GM18951 (cell line): ENCODE results near the gene HTR3E.
"Not testable (repeated sequence)": the region's sequence is repeated elsewhere in the genome, so short reads cannot be mapped to it uniquely, and the experiment has no call there.

ENCODE experiments used
- POLR2A ChIP-seq: IDR thresholded peaks from 4 replicates; pipeline ENCODE4 v1.6.1; 2011; ENCODE audit warnings: mild to moderate bottlenecking; ENCODE audit not compliant: insufficient read length, insufficient read depth; ENCODE audit errors: extremely low read depth
- in situ Hi-C: fragments of 300-500 bp; cut with MboI; formaldehyde crosslinking; loops from one replicate; pipeline ENCODE4 v1.12.0; 2022; ENCODE audit warnings: low sequenced_read_pairs, mixed read lengths, inconsistent platforms; ENCODE audit not compliant: unreplicated experiment

Gene HTR3E

DNA sequence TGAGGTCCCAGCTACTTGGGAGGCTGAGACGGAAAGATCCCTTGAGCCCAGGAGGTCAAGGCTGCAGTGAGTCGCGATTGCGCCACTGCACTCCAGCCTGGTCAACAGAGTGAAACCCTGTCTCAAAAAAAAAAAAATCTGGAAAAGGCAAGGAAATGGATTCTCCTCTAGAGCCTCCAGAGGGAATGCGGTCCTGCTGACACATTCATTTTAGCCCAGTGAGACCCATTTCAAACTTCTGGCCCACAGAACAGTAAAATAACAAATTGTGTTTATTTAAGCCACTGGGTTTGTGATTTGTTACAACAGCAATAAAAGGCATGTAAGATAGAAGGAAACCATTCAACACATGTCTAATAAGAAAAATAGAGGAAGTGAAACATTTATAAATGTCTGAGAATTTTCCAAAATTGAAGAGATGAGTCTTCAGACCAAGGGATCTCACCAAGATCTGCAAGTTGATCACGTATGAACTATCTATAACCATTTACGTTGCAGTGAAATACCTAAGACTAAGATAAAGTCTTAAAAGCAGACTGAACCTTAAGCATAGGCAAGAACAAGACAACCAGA lies at the start of gene HTR3E:
Gene HTR3E, plus strand, starts transcription at position 254 of the 573 bp plus-strand sequence. CDS start 466 bp downstream, outside the sequence.
- TF ChIP-seq POLR2A = no peak
- in situ Hi-C loops = no loop called here

DNA sequence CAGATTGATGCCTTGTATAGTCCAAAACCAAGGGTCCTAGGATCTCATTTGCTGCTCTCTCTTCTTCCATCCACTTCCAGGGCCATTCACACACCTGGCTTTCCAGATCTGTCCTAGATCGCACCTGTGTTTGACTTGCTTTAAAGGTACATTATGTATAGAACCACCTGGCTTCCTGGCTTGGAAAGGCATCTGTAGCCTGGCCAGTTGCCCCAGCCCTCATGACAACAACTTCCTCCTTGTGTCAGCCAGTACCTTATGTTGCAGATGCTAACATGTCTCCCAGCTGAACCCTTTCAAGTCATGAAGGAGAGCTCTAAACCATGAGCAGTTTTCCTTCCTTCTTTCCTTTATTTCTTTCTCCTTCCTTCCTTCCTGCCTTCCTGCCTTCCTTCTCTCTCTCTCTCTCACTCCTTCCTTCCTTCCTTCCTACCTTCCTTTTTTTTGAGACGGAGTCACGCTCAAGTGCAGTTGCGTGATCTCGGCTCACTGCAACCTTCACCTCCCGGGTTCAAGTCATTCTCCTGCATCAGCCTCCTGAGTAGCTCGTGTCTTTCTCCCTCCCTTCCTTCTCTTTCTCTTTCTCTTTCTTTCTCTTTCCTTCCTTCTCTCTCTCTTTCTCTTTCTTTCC lies 46.5 kb upstream of the HTR3E start:
- in situ Hi-C loops = no loop called here
- TF ChIP-seq POLR2A = no peak

DNA sequence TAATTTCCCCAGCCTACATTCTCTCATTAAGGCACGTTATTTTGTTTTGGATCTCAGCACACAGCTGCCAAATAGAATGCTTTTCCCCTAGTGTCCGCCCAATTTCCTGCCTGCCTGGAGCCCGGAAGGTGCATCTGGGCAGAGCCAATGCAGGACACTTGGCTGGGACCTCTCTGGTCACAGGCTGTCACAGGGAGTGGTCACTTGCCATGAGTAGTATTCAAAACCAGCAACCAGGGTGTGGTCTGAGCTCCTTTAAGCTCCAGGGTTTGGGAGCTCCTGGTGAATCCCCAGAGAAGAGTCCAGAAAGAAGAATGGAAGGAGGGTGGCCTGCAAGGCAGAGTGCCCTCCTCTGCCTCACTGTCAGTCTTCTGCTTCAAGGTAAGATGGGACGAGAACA lies 44.1 kb upstream of the HTR3E start, which contains the start of gene HTR3C:
Gene HTR3C, plus strand, starts transcription at position 281 of the 400 bp plus-strand sequence. Its CDS starts 34 bp downstream, at position 315.
- TF ChIP-seq POLR2A = no peak
- in situ Hi-C loops = no loop called here

GRCh38 chr3:184058029-184058428 lies 38.8 kb upstream of the HTR3E start:
- in situ Hi-C loops = no loop called here
- no peak for TF ChIP-seq POLR2A

DNA sequence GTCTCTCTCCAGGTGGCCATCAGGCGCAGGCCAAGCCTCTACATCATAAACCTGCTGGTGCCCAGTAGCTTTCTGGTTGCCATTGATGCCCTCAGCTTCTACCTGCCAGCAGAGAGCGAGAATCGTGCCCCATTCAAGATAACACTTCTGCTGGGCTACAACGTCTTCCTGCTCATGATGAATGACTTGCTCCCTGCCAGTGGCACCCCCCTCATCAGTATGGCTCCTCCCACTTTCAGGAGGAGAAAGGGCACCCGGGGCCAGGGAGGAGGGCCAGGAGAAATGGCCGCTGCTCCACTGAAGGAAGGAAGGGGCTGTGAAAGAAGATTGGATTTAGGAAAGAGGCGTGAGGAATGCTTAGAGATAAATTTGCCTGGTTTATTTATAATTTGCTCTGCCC lies 37.4 kb upstream of the HTR3E start:
- in situ Hi-C loops = no loop called here
- no peak for TF ChIP-seq POLR2A

DNA sequence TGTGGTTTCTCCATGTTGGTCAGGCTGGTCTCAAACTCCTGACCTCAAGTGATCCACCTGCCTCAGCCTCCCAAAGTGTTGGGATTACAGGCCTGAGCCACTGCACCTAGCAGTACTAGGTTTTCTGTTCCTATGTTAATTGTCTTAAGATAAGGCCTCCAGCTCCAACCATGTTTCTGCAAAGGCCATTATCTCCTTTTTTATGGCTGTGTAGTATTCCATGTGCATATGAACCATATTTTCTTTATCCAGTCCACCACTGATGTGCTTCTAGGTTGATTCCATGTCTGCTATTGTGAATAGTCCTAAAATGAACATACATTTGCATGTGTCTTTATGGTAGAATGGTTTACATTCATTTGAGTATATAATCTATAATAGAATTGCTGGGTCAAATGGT lies 34.2 kb upstream of the HTR3E start:
- in situ Hi-C loops = no loop called here
- TF ChIP-seq POLR2A = no peak

GRCh38 chr3:184066211-184066610 lies 30.7 kb upstream of the HTR3E start:
- in situ Hi-C loops = no loop called here
- TF ChIP-seq POLR2A = no peak

- TF ChIP-seq POLR2A = no peak
- in situ Hi-C loops = no loop called here
These were observed 29.2 kb upstream of the HTR3E start for GRCh38 chr3:184067573-184068055.

DNA sequence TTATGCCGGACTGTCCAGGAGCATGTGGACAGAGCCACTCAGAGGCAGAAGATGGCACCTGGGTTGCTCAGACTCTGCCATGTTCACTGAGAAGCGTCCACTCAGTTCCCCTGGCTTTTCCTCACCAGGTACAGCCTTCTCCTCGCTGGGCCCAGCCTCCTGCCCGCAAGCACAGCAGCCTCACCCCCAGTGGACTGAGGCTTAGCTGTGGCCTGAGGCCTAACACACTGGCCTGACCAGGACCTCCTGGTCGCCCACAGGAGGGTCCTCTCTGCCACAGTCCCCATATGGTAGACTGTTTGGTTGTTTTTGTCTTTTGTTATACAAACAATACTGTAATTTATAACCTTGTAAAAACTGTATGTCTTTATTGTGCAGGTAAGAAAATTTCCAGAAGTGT lies 28.5 kb upstream of the HTR3E start:
- TF ChIP-seq POLR2A = no peak
- in situ Hi-C loops = no loop called here

- in situ Hi-C loops = not testable (repeated sequence)
These were observed 25.7 kb upstream of the HTR3E start for GRCh38 chr3:184071142-184071541.

DNA sequence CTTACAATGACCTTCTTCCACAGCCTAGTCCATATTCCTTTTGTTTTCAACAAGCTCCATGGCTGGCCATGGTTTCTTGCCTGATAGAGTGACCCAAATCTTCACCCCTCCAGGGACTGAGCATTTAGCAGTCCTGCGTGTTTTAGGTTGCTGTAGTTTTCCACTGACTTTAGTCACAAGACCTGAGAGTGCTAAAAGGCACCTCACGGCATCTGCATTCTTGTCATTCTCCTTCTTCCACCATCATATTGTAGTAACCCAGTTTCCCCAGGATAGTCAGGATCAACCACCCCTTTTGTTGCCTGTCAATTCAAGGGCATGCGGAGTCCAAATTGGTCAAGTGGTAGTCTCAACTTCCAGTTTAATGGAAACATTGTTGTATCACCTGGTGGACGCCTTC lies 23.2 kb upstream of the HTR3E start:
- no peak for TF ChIP-seq POLR2A
- in situ Hi-C loops = no loop called here

DNA sequence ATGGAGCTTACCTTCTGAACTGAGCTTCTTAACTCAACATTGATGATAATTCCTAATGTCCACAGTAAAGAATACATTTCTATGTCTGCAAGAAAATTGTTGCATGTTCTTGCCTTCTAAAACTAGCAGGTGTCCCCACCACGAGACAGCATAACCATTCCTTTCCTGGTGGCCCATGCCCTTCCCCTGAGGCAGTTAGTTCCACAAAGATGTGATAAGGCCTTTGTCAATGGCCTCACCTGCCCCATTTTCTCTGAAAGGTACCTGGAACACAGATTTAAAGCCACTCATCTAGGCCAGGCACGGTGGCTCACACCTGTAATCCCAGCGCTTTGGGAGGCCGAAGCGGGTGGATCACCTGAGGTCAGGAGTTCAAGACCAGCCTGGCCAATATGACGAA lies 21.0 kb upstream of the HTR3E start:
- in situ Hi-C loops = no loop called here
- TF ChIP-seq POLR2A = no peak

DNA sequence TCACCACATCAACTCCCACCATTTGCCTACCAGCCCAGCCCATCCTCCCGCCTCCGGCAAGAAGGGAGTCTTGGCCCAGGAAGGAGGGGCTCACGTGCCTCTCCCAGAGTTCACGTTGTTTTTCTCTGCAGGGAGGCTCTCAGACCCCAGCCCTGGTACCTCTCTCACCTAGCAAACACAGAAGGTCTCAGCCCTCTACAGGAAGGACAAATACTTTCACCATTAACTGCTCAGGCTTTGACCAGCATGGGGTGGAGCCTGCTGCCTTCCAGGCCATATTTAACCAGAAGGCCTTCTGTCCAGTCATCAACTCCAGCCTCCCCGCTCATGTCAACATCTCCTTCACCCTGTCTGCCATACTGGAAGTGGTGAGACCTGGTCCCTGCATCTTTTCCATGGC lies 19.0 kb upstream of the HTR3E start:
- in situ Hi-C loops = no loop called here
- no peak for TF ChIP-seq POLR2A

DNA sequence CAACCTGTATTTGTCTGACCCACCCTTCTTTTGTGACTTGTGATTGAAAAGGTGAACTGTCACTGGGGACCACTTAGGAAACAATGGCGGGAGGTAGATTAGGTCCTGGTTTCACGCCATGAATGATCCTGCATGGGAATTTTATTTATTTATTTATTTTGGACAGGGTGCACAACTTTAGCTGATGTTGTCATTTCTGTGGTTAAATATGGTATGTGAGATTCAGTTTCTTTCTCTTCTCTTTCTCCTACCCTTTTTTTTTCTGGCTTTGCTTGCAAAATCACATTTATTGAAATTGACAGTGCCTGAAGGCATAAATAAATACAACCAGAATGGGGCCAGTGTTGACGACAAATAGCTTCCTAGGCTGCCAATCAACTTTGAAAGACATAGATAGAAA lies 18.0 kb upstream of the HTR3E start:
- TF ChIP-seq POLR2A = no peak
- in situ Hi-C loops = no loop called here
